WTC11 (cell line): ENCODE results near the gene PFKP. TPM values are rescaled to one million over a fixed set of nuclear protein-coding genes. Genes with fewer than 3 reads are reported as not detected.

Experiments used
- ATAC-seq: fragments of 200-7000 bp; cut with Tn5 transposase; 2 replicates; pipeline ENCODE4 v1.10.0; 2021; ENCODE audit warnings: mild to moderate bottlenecking, moderate library complexity
- CTCF ChIA-PET: fragments of 300-600 bp; sonication (Branson Sonifier 250); formaldehyde crosslinking; loops from one replicate; lab custom pipeline; 2021; ENCODE audit warnings: antibody characterized with exemption; lab: Charles Lee
- POLR2A ChIA-PET: fragments of 350-600 bp; sonication (Branson Sonifier 250); formaldehyde crosslinking; loops from one replicate; lab custom pipeline; 2021; ENCODE audit warnings: antibody characterized with exemption; lab: Charles Lee
- DNase-seq: peaks from one replicate; pipeline ENCODE4 v3.0.0; 2021; ENCODE audit warnings: low spot score
- H3K27ac Mint-ChIP-seq: 2 replicates; pipeline ENCODE4 v1.8.0; 2021; ENCODE audit warnings: mixed read lengths
- H3K27me3 Mint-ChIP-seq: 2 replicates; pipeline ENCODE4 v1.8.0; 2021; ENCODE audit warnings: low read depth, mild to moderate bottlenecking, moderate library complexity, mixed read lengths
- H3K36me3 Mint-ChIP-seq: 2 replicates; pipeline ENCODE4 v1.8.0; 2021; ENCODE audit warnings: mixed read lengths
- H3K4me1 Mint-ChIP-seq: 2 replicates; pipeline ENCODE4 v1.8.0; 2022; ENCODE audit warnings: mixed read lengths
- H3K4me3 Mint-ChIP-seq: 2 replicates; pipeline ENCODE4 v1.8.0; 2021; ENCODE audit warnings: mild to moderate bottlenecking, moderate library complexity, mixed read lengths
- H3K9me3 Mint-ChIP-seq: 2 replicates; pipeline ENCODE4 v1.8.0; 2021; ENCODE audit warnings: mixed read lengths
- AR ChIP-seq: fragments of 250-450 bp; sonication (Bioruptor Pico); IDR thresholded peaks from 2 replicates; pipeline ENCODE4 v1.9.0; 2021; ENCODE audit warnings: mild to moderate bottlenecking
- ATF2 ChIP-seq: sonication (generic); formaldehyde crosslinking; IDR thresholded peaks from 2 replicates; pipeline ENCODE4 v1.8.1; 2022; ENCODE audit warnings: low read depth, missing genetic modification reagents, borderline replicate concordance
- CBFB ChIP-seq: sonication (generic); formaldehyde crosslinking; IDR thresholded peaks from 2 replicates; pipeline ENCODE4 v1.8.1; 2022; ENCODE audit warnings: mild to moderate bottlenecking, low read depth, missing genetic modification reagents
- CREM ChIP-seq: sonication (generic); formaldehyde crosslinking; IDR thresholded peaks from 2 replicates; pipeline ENCODE4 v1.8.1; 2022; ENCODE audit warnings: mild to moderate bottlenecking, missing genetic modification reagents, moderate library complexity
- E2F4 ChIP-seq: sonication (generic); formaldehyde crosslinking; IDR thresholded peaks from 2 replicates; pipeline ENCODE4 v1.8.1; 2022; ENCODE audit warnings: low read depth, mild to moderate bottlenecking, moderate library complexity, missing genetic modification reagents, borderline replicate concordance
- EMX1 ChIP-seq: fragments of 250-450 bp; sonication (Bioruptor Pico); IDR thresholded peaks from 2 replicates; pipeline ENCODE4 v1.8.0; 2021; ENCODE audit warnings: mild to moderate bottlenecking
- ERG ChIP-seq: fragments of 250-450 bp; sonication (Bioruptor Pico); IDR thresholded peaks from 2 replicates; pipeline ENCODE4 v1.8.0; 2021; ENCODE audit warnings: mild to moderate bottlenecking
- ESRRA ChIP-seq: sonication (generic); formaldehyde crosslinking; IDR thresholded peaks from 2 replicates; pipeline ENCODE4 v1.8.1; 2022; ENCODE audit warnings: mild to moderate bottlenecking, missing genetic modification reagents, borderline replicate concordance
- FOXP4 ChIP-seq: sonication (generic); formaldehyde crosslinking; IDR thresholded peaks from 2 replicates; pipeline ENCODE4 v1.8.0; 2022; ENCODE audit warnings: mild to moderate bottlenecking, missing genetic modification reagents
- GTF2I ChIP-seq: fragments of 250-450 bp; sonication (Bioruptor Pico); conservative IDR thresholded peaks from 2 replicates; pipeline ENCODE4 v1.4.0; 2021; ENCODE audit warnings: mild to moderate bottlenecking
- HMGA2 ChIP-seq: fragments of 250-450 bp; sonication (Bioruptor Pico); IDR thresholded peaks from 2 replicates; pipeline ENCODE4 v1.4.0; 2021; ENCODE audit warnings: mild to moderate bottlenecking, moderate library complexity
- HMGXB4 ChIP-seq: sonication (generic); formaldehyde crosslinking; IDR thresholded peaks from 2 replicates; pipeline ENCODE4 v1.8.1; 2023; ENCODE audit warnings: mild to moderate bottlenecking, moderate library complexity, missing genetic modification reagents
- IRF1 ChIP-seq: sonication (generic); formaldehyde crosslinking; IDR thresholded peaks from 2 replicates; pipeline ENCODE4 v1.8.0; 2023; ENCODE audit warnings: missing genetic modification reagents
- IRF2 ChIP-seq: sonication (generic); formaldehyde crosslinking; IDR thresholded peaks from 2 replicates; pipeline ENCODE4 v1.8.0; 2022; ENCODE audit warnings: low read depth, missing genetic modification reagents, borderline replicate concordance
- NFE2L1 ChIP-seq: sonication (generic); formaldehyde crosslinking; IDR thresholded peaks from 2 replicates; pipeline ENCODE4 v1.8.1; 2023; ENCODE audit warnings: missing genetic modification reagents
- NR1H2 ChIP-seq: sonication (generic); formaldehyde crosslinking; IDR thresholded peaks from 2 replicates; pipeline ENCODE4 v1.9.0; 2021; ENCODE audit warnings: mild to moderate bottlenecking, moderate library complexity, missing genetic modification reagents
- NR2C2 ChIP-seq: sonication (generic); formaldehyde crosslinking; IDR thresholded peaks from 2 replicates; pipeline ENCODE4 v1.8.0; 2022; ENCODE audit warnings: mild to moderate bottlenecking, missing genetic modification reagents
- TCF7 ChIP-seq: sonication (generic); formaldehyde crosslinking; IDR thresholded peaks from 2 replicates; pipeline ENCODE4 v1.8.0; 2022; ENCODE audit warnings: mild to moderate bottlenecking, low read depth, missing genetic modification reagents, moderate library complexity
- USF2 ChIP-seq: sonication (generic); formaldehyde crosslinking; IDR thresholded peaks from 2 replicates; pipeline ENCODE4 v1.8.1; 2023; ENCODE audit warnings: mild to moderate bottlenecking, missing genetic modification reagents, moderate library complexity
- ZNF138 ChIP-seq: sonication (generic); formaldehyde crosslinking; conservative IDR thresholded peaks from 2 replicates; pipeline ENCODE4 v1.8.1; 2022; ENCODE audit warnings: mild to moderate bottlenecking, moderate library complexity, missing genetic modification reagents
- ZNF512 ChIP-seq: sonication (generic); formaldehyde crosslinking; IDR thresholded peaks from 2 replicates; pipeline ENCODE4 v1.8.1; 2022; ENCODE audit warnings: missing genetic modification reagents, borderline replicate concordance
- total RNA-seq: library from RNA; stranded (reverse); gene quantifications from 3 replicates; pipeline ENCODE4 v1.2.3, GENCODE V29; 2021

The PFKP gene
- total RNA-seq, 1 experiment from 2014 or later = 127 TPM

GRCh38 chr10:3031490-3031889 is 35.9 kb upstream of the PFKP start (continued):
- TF ChIP-seq HMGXB4 (CRISPR knock-in tag) = no peak

- ChIA-PET POLR2A (no interaction called here), CTCF (no interaction called here)
- TF ChIP-seq NR1H2 (no peak), NR2C2 (CRISPR knock-in tag) (no peak), ZNF512 (CRISPR knock-in tag) (no peak), ESRRA (CRISPR knock-in tag) (no peak), ZNF138 (CRISPR knock-in tag) (no peak), HMGA2 (CRISPR knock-in tag) (no peak), FOXP4 (no peak), EMX1 (CRISPR knock-in tag) (no peak), E2F4 (no peak), CBFB (CRISPR knock-in tag) (no peak), GTF2I (CRISPR knock-in tag) (no peak), NFE2L1 (no peak), TCF7 (CRISPR knock-in tag) (no peak), ERG (CRISPR knock-in tag) (no peak), CREM (CRISPR knock-in tag) (no peak), AR (CRISPR knock-in tag) (no peak), IRF1 (no peak), USF2 (CRISPR knock-in tag) (no peak), IRF2 (no peak), ATF2 (CRISPR knock-in tag) (no peak)
- ATAC-seq (no peak), DNase-seq (no peak)
- Mint-ChIP-seq H3K27ac (no peak overlapping the region), H3K4me1 (no peaks in the 10 kb centered on the region), H3K4me3 (no peak overlapping the region), H3K27me3 (no peaks in the 10 kb centered on the region; the same call in 1 of the 2 replicates), H3K36me3 (no peaks in the 10 kb centered on the region), H3K9me3 (peaks cover 11% of the 10 kb centered on the region)
Observed at GRCh38 chr10:3033925-3034324, 33.4 kb upstream of the PFKP start.
